Measurements from ENCODE around the gene SGO1. TPM values are rescaled to one million over a fixed set of nuclear protein-coding genes. Genes with fewer than 3 reads are reported as not detected.

The SGO1 gene
- total and polyA plus RNA-seq, 7 experiments from 2014 or later: 0.44 to 25.0 (median 0.68) TPM

DNA sequence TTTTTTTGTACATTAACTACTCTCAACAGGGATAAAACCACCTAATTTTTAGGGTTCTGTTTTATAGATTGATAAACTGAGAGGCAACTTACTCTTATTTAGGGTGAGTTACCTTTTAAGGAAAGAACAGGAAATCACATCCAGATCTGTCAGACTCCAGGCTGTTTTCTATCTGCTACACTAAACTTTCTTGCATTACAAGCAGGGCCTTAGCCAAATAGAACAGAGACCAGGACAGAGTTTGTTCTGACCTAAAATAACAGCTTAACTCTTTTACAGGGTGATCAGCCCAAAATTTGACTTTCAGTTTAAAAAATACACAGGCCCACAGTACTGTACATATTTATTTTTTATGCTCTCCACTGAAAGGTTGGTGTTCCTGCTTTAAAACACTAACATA is 38.6 kb downstream of the SGO1 start:
- H3K4me1 Mint-ChIP-seq: peaks cover 0 to 9% (median 0%) of the 10 kb centered on the region in 7 donors
- ChIA-PET CTCF (no interaction called here), POLR2A (no interaction called here)
- no peaks in the 10 kb centered on the region for H3K9me3 ChIP-seq (ENCODE audit: control insufficient read depth in 2 of 3, low read length in 3 of 3)
- H3K27me3 Mint-ChIP-seq: no peaks in the 10 kb centered on the region
- intact Hi-C loops (cut with micrococcal nuclease): no loop called here
- H3K27ac ChIP-seq (ENCODE audit: low read depth, low read length): no peak overlapping the region
- H3K36me3 Mint-ChIP-seq: peaks cover 13 to 68% (median 55%) of the 10 kb centered on the region in 5 donors
- H3K27me3 ChIP-seq (ENCODE audit: control insufficient read depth in 2 of 2, insufficient read depth in 2 of 2, low read length in 2 of 2): no peaks in the 10 kb centered on the region
- ATAC-seq: no peak
- DNase-seq: no peak
- no peak overlapping the region for H3K27ac Mint-ChIP-seq
- H3K4me3 ChIP-seq (ENCODE audit: low read length): no peak overlapping the region
- peaks cover 10 to 27% (median 18%) of the 10 kb centered on the region in 3 experiments for H3K36me3 ChIP-seq (ENCODE audit: control insufficient read depth in 2 of 3, insufficient read depth in 3 of 3, low read length in 3 of 3)
- no peaks in the 10 kb centered on the region for H3K4me1 ChIP-seq (ENCODE audit: control insufficient read depth in 2 of 2, insufficient read depth in 2 of 2, low read length in 2 of 2)
- peaks cover 0 to 7% (median 0%) of the 10 kb centered on the region in 11 donors for H3K9me3 Mint-ChIP-seq
- H3K4me3 Mint-ChIP-seq: no peak overlapping the region

GRCh38 chr3:20146301-20146700 is 39.7 kb downstream of the SGO1 start:
- no peak for DNase-seq
- Histone ChIP-seq H3K4me1 (ENCODE audit: control insufficient read depth in 2 of 2, insufficient read depth in 2 of 2, low read length in 2 of 2) (no peaks in the 10 kb centered on the region), H3K27me3 (ENCODE audit: control insufficient read depth in 2 of 2, insufficient read depth in 2 of 2, low read length in 2 of 2) (no peaks in the 10 kb centered on the region), H3K4me3 (ENCODE audit: low read length) (no peak overlapping the region), H3K27ac (ENCODE audit: low read depth, low read length) (no peak overlapping the region), H3K36me3 (ENCODE audit: control insufficient read depth in 2 of 3, insufficient read depth in 3 of 3, low read length in 3 of 3) (peaks cover 17 to 36% (median 25%) of the 10 kb centered on the region in 3 experiments), H3K9me3 (ENCODE audit: control insufficient read depth in 2 of 3, low read length in 3 of 3) (no peaks in the 10 kb centered on the region)
- Mint-ChIP-seq H3K4me3 (no peak overlapping the region), H3K27me3 (no peaks in the 10 kb centered on the region), H3K27ac (peak overlapping the region in 2 of 9 donors; percentile 9 to 19), H3K4me1 (peaks cover 0 to 10% (median 0%) of the 10 kb centered on the region in 7 donors), H3K36me3 (peaks cover 20 to 75% (median 62%) of the 10 kb centered on the region in 5 donors), H3K9me3 (peaks cover 0 to 10% (median 0%) of the 10 kb centered on the region in 11 donors)
- CTCF ChIA-PET: interaction anchor here (0.6 kb wide), 1 partner anchor 106 kb away, joined by 3 read pairs; no protein-coding TSS in a partner anchor
- POLR2A ChIA-PET: no interaction called here
- intact Hi-C loops (cut with micrococcal nuclease): no loop called here
- ATAC-seq: no peak

GRCh38 chr3:20145874-20146273 is 40.1 kb downstream of the SGO1 start:
- no peaks in the 10 kb centered on the region for H3K9me3 ChIP-seq (ENCODE audit: control insufficient read depth in 2 of 3, low read length in 3 of 3)
- Mint-ChIP-seq H3K27me3 (no peaks in the 10 kb centered on the region), H3K4me1 (peaks cover 0 to 11% (median 0%) of the 10 kb centered on the region in 7 donors), H3K9me3 (peaks cover 0 to 10% (median 0%) of the 10 kb centered on the region in 11 donors), H3K4me3 (no peak overlapping the region), H3K27ac (peak overlapping the region in 3 of 9 donors; percentile 9 to 19 (median 17)), H3K36me3 (peaks cover 20 to 77% (median 62%) of the 10 kb centered on the region in 5 donors)
- H3K27me3 ChIP-seq (ENCODE audit: control insufficient read depth in 2 of 2, insufficient read depth in 2 of 2, low read length in 2 of 2): no peaks in the 10 kb centered on the region
- peaks cover 17 to 40% (median 25%) of the 10 kb centered on the region in 3 experiments for H3K36me3 ChIP-seq (ENCODE audit: control insufficient read depth in 2 of 3, insufficient read depth in 3 of 3, low read length in 3 of 3)
- DNase-seq (no peak), ATAC-seq (no peak)
- no peak overlapping the region for H3K27ac ChIP-seq (ENCODE audit: low read depth, low read length)
- no peak overlapping the region for H3K4me3 ChIP-seq (ENCODE audit: low read length)
- POLR2A ChIA-PET: no interaction called here
- CTCF ChIA-PET: interaction anchor here (0.6 kb wide), 1 partner anchor 105 kb away, joined by 3 read pairs; no protein-coding TSS in a partner anchor
- intact Hi-C loops (cut with micrococcal nuclease): no loop called here
- H3K4me1 ChIP-seq (ENCODE audit: control insufficient read depth in 2 of 2, insufficient read depth in 2 of 2, low read length in 2 of 2): no peaks in the 10 kb centered on the region

- Mint-ChIP-seq H3K9me3 (peaks cover 0 to 10% (median 0%) of the 10 kb centered on the region in 11 donors), H3K4me3 (no peak overlapping the region), H3K4me1 (peaks cover 0 to 6% (median 0%) of the 10 kb centered on the region in 7 donors), H3K36me3 (peaks cover 20 to 78% (median 58%) of the 10 kb centered on the region in 5 donors), H3K27me3 (no peaks in the 10 kb centered on the region), H3K27ac (no peak overlapping the region)
- intact Hi-C loops (cut with micrococcal nuclease): no loop called here
- Histone ChIP-seq H3K9me3 (ENCODE audit: control insufficient read depth in 2 of 3, low read length in 3 of 3) (no peaks in the 10 kb centered on the region), H3K4me1 (ENCODE audit: control insufficient read depth in 2 of 2, insufficient read depth in 2 of 2, low read length in 2 of 2) (no peaks in the 10 kb centered on the region), H3K27me3 (ENCODE audit: control insufficient read depth in 2 of 2, insufficient read depth in 2 of 2, low read length in 2 of 2) (no peaks in the 10 kb centered on the region), H3K27ac (ENCODE audit: low read depth, low read length) (no peak overlapping the region), H3K36me3 (ENCODE audit: control insufficient read depth in 2 of 3, insufficient read depth in 3 of 3, low read length in 3 of 3) (peaks cover 17 to 43% (median 28%) of the 10 kb centered on the region in 3 experiments), H3K4me3 (ENCODE audit: low read length) (no peak overlapping the region)
- ATAC-seq (no peak), DNase-seq (no peak)
- POLR2A ChIA-PET: no interaction called here
- CTCF ChIA-PET: no interaction called here
These were observed 42.5 kb downstream of the SGO1 start for GRCh38 chr3:20143519-20143918.

DNA sequence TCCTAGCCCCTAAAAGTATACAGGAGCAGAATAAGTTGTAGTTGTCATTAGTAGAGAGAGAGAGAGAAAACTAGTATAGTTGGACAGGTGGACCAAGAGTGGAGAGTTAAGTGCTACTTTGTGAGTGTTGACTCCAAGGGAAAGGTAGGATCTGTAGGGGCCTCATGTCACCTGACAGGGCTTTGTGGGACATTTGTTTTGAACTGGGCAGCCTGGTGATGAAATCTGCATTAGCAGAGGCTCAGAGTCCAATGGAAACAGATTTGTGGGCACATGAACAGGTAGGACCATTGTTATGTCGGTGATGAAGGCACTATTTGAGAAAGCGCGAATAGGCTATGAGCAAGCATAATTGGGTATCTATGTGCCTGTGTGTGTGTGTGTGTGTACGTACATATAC is 43.5 kb downstream of the SGO1 start:
- no peak for ATAC-seq
- CTCF ChIA-PET: no interaction called here
- peak overlapping the region in 1 of 9 donors; percentile 23 for H3K27ac Mint-ChIP-seq

GRCh38 chr3:20141851-20142250 is 44.2 kb downstream of the SGO1 start:
- H3K36me3 Mint-ChIP-seq: peaks cover 22 to 69% (median 51%) of the 10 kb centered on the region in 5 donors
- H3K27ac Mint-ChIP-seq: no peak overlapping the region
- H3K4me3 Mint-ChIP-seq: no peak overlapping the region
- Histone ChIP-seq H3K9me3 (ENCODE audit: control insufficient read depth in 2 of 3, low read length in 3 of 3) (no peaks in the 10 kb centered on the region), H3K4me1 (ENCODE audit: control insufficient read depth in 2 of 2, insufficient read depth in 2 of 2, low read length in 2 of 2) (no peaks in the 10 kb centered on the region), H3K27ac (ENCODE audit: low read depth, low read length) (no peak overlapping the region), H3K27me3 (ENCODE audit: control insufficient read depth in 2 of 2, insufficient read depth in 2 of 2, low read length in 2 of 2) (no peaks in the 10 kb centered on the region), H3K4me3 (ENCODE audit: low read length) (no peak overlapping the region), H3K36me3 (ENCODE audit: control insufficient read depth in 2 of 3, insufficient read depth in 3 of 3, low read length in 3 of 3) (peaks cover 17 to 43% (median 20%) of the 10 kb centered on the region in 3 experiments)
- H3K9me3 Mint-ChIP-seq: peaks cover 0 to 10% (median 0%) of the 10 kb centered on the region in 11 donors
- ChIA-PET CTCF (no interaction called here), POLR2A (no interaction called here)
- DNase-seq (no peak), ATAC-seq (no peak)
- H3K4me1 Mint-ChIP-seq: peaks cover 0 to 6% (median 0%) of the 10 kb centered on the region in 7 donors
- intact Hi-C loops (cut with micrococcal nuclease): no loop called here
- no peaks in the 10 kb centered on the region for H3K27me3 Mint-ChIP-seq

More for the DNA sequence above, 43.5 kb downstream of the SGO1 start:
- Histone ChIP-seq H3K36me3 (ENCODE audit: control insufficient read depth in 2 of 3, insufficient read depth in 3 of 3, low read length in 3 of 3) (peaks cover 17 to 38% (median 20%) of the 10 kb centered on the region in 3 experiments), H3K4me3 (ENCODE audit: low read length) (no peak overlapping the region), H3K27me3 (ENCODE audit: control insufficient read depth in 2 of 2, insufficient read depth in 2 of 2, low read length in 2 of 2) (no peaks in the 10 kb centered on the region), H3K9me3 (ENCODE audit: control insufficient read depth in 2 of 3, low read length in 3 of 3) (no peaks in the 10 kb centered on the region), H3K4me1 (ENCODE audit: control insufficient read depth in 2 of 2, insufficient read depth in 2 of 2, low read length in 2 of 2) (no peaks in the 10 kb centered on the region), H3K27ac (ENCODE audit: low read depth, low read length) (no peak overlapping the region)
- peaks cover 20 to 69% (median 50%) of the 10 kb centered on the region in 5 donors for H3K36me3 Mint-ChIP-seq
- H3K27me3 Mint-ChIP-seq: no peaks in the 10 kb centered on the region
- POLR2A ChIA-PET: no interaction called here
- no peak for DNase-seq
- intact Hi-C loops (cut with micrococcal nuclease): no loop called here
- peaks cover 0 to 6% (median 0%) of the 10 kb centered on the region in 7 donors for H3K4me1 Mint-ChIP-seq
- H3K4me3 Mint-ChIP-seq: no peak overlapping the region
- peaks cover 0 to 10% (median 0%) of the 10 kb centered on the region in 11 donors for H3K9me3 Mint-ChIP-seq

DNA sequence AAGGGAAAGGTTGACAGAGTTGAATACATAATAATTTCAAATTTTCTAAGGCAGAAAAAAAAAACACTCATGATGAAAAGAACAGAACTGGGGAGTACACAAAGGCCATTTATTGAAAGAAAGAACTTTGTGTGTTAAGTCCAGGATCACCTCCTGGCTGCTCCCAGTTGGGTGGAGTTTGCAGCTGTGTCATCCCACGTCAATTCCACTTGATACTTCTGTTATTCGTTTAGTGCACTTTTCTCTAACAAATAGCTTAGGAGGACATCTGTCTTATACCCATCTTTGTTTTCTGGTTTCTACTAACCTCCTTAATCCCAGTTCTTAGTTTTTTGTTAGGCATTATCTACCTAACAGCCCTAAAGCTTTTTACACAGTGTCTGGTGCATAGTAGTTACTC is 44.7 kb downstream of the SGO1 start:
- H3K36me3 ChIP-seq (ENCODE audit: control insufficient read depth in 2 of 3, insufficient read depth in 3 of 3, low read length in 3 of 3): peaks cover 17 to 40% (median 20%) of the 10 kb centered on the region in 3 experiments
- Mint-ChIP-seq H3K27me3 (no peaks in the 10 kb centered on the region), H3K9me3 (peaks cover 0 to 10% (median 0%) of the 10 kb centered on the region in 11 donors)

More for the DNA sequence above, 44.7 kb downstream of the SGO1 start:
- H3K27ac ChIP-seq (ENCODE audit: low read depth, low read length): no peak overlapping the region
- H3K9me3 ChIP-seq (ENCODE audit: control insufficient read depth in 2 of 3, low read length in 3 of 3): no peaks in the 10 kb centered on the region
- H3K4me3 Mint-ChIP-seq: no peak overlapping the region
- no peak for DNase-seq
- H3K27me3 ChIP-seq (ENCODE audit: control insufficient read depth in 2 of 2, insufficient read depth in 2 of 2, low read length in 2 of 2): no peaks in the 10 kb centered on the region
- intact Hi-C loops (cut with micrococcal nuclease): no loop called here
- H3K27ac Mint-ChIP-seq: no peak overlapping the region
- CTCF ChIA-PET: no interaction called here
- POLR2A ChIA-PET: no interaction called here
- no peaks in the 10 kb centered on the region for H3K4me1 ChIP-seq (ENCODE audit: control insufficient read depth in 2 of 2, insufficient read depth in 2 of 2, low read length in 2 of 2)
- peaks cover 24 to 67% (median 51%) of the 10 kb centered on the region in 5 donors for H3K36me3 Mint-ChIP-seq
- H3K4me3 ChIP-seq (ENCODE audit: low read length): no peak overlapping the region
- ATAC-seq: no peak
- peaks cover 0 to 6% (median 0%) of the 10 kb centered on the region in 7 donors for H3K4me1 Mint-ChIP-seq
